HepG2 (cell line): ENCODE measurements around the gene FBXO41. TPM values are rescaled to one million over a fixed set of nuclear protein-coding genes. Genes with fewer than 3 reads are reported as not detected.

Source experiments
- BCL6 ChIP-seq: IDR thresholded peaks from 2 replicates; pipeline ENCODE4 v1.6.1; 2016; ENCODE audit warnings: missing genetic modification reagents, missing compliant biosample characterization
- CEBPB ChIP-seq: IDR thresholded peaks from 2 replicates; pipeline ENCODE4 v1.6.1; 2011; ENCODE audit warnings: low read depth, low read length, improper control_type of control experiment, borderline replicate concordance
- CHD4 ChIP-seq: fragments of 200-600 bp; sonication (generic); IDR thresholded peaks from 2 replicates; pipeline ENCODE4 v1.7.0; 2017; ENCODE audit warnings: mild to moderate bottlenecking, low read length, borderline replicate concordance
- KDM6A ChIP-seq: IDR thresholded peaks from 2 replicates; pipeline ENCODE4 v1.6.1; 2016; ENCODE audit warnings: low read depth
- PITX1 ChIP-seq: sonication (generic); formaldehyde crosslinking; IDR thresholded peaks from 2 replicates; pipeline ENCODE4 v1.5.1; 2020; ENCODE audit warnings: mild to moderate bottlenecking, missing genetic modification reagents
- RAD21 ChIP-seq: fragments of 450-650 bp; formaldehyde crosslinking; IDR thresholded peaks from 2 replicates; pipeline ENCODE4 v1.5.0; 2020; ENCODE audit warnings: mild to moderate bottlenecking
- SAFB2 ChIP-seq: sonication (generic); formaldehyde crosslinking; IDR thresholded peaks from 2 replicates; pipeline ENCODE4 v1.5.1; 2020; ENCODE audit warnings: missing genetic modification reagents, low read depth, mild to moderate bottlenecking, borderline replicate concordance
- SMAD3 ChIP-seq: sonication (generic); formaldehyde crosslinking; IDR thresholded peaks from 2 replicates; pipeline ENCODE4 v1.4.0; 2020; ENCODE audit warnings: missing genetic modification reagents
- SRSF4 ChIP-seq: fragments of 200-400 bp; formaldehyde crosslinking; IDR thresholded peaks from one replicate; pipeline ENCODE4 v1.6.1; 2018; ENCODE audit warnings: mild to moderate bottlenecking, low read depth, low read length, moderate library complexity; ENCODE audit not compliant: poor library complexity, severe bottlenecking
- TBX3 ChIP-seq: fragments of 450-650 bp; IDR thresholded peaks from 2 replicates; pipeline ENCODE4 v1.6.1; 2017; ENCODE audit warnings: antibody characterized with exemption, mild to moderate bottlenecking, inconsistent platforms, borderline replicate concordance
- XRCC5 ChIP-seq: fragments of 200-400 bp; formaldehyde crosslinking; optimal IDR thresholded peaks from 2 replicates; pipeline ENCODE3; 2017; ENCODE audit warnings: mild to moderate bottlenecking, low read length
- ZMAT3 ChIP-seq: sonication (generic); formaldehyde crosslinking; conservative IDR thresholded peaks from 2 replicates; pipeline ENCODE4 v1.7.0; 2021; ENCODE audit warnings: missing genetic modification reagents
- ZNF780A ChIP-seq: sonication (generic); formaldehyde crosslinking; IDR thresholded peaks from 2 replicates; pipeline ENCODE4 v1.8.0; 2022; ENCODE audit warnings: mild to moderate bottlenecking, missing genetic modification reagents, moderate library complexity
- polyA plus RNA-seq, 8 experiments: library from polyadenylated mRNA; depleted of rRNA in 3 of 8; stranded (reverse) in 7 of 8; unstranded in 1 of 8; fragments of >200 nt; fragmentation: Illumina TruSeq in 4 of 8; extraction: Trizol in 4 of 8; gene quantifications; 2 replicates each; pipeline versions ENCODE4 v1.2.1 to v1.2.3, GENCODE V29; 2011 to 2016; ENCODE audit warnings: low read depth in 4 of 8, missing spikeins in 1 of 8, mixed read lengths in 1 of 8; ENCODE audit not compliant: insufficient read depth in 1 of 8
- total RNA-seq, 5 experiments: library from RNA; depleted of rRNA; stranded (reverse); fragments of >200 nt; fragmentation: Illumina TruSeq; extraction: Trizol; gene quantifications; 2 replicates each; pipeline ENCODE4 v1.2.3, GENCODE V29; 2016; ENCODE audit warnings: low read depth in 1 of 5
- TF ChIP-seq, protein P1 (sequence below), 2 experiments: sonication (generic) in 1 of 2; formaldehyde crosslinking in 1 of 2; IDR thresholded peaks; 2 replicates each; pipeline versions ENCODE4 v1.4.0 to v1.6.1; 2018 to 2020; ENCODE audit warnings: missing genetic modification reagents in 2 of 2, borderline replicate concordance in 1 of 2, low read depth in 1 of 2, mild to moderate bottlenecking in 1 of 2, missing biosample characterization in 1 of 2
- TF ChIP-seq, protein P2 (sequence below): sonication (generic); formaldehyde crosslinking; IDR thresholded peaks from 2 replicates; pipeline ENCODE4 v1.9.0; 2021; ENCODE audit warnings: missing genetic modification reagents, borderline replicate concordance
- TF ChIP-seq, protein P3 (sequence below), 2 experiments: sonication (generic) in 1 of 2; formaldehyde crosslinking in 1 of 2; IDR thresholded peaks; 2 replicates each; pipeline versions ENCODE4 v1.6.1 to v1.9.0; 2014 to 2022; ENCODE audit warnings: antibody characterized with exemption in 1 of 2, borderline replicate concordance in 1 of 2, inconsistent platforms in 1 of 2, low read depth in 1 of 2, missing genetic modification reagents in 1 of 2

FBXO41 gene
- total and polyA plus RNA-seq, 2 of the 13 experiments (the other 11 are each of a cell fraction or from before 2014, with no cell fraction given) = 4.2 to 10.3 TPM

DNA sequence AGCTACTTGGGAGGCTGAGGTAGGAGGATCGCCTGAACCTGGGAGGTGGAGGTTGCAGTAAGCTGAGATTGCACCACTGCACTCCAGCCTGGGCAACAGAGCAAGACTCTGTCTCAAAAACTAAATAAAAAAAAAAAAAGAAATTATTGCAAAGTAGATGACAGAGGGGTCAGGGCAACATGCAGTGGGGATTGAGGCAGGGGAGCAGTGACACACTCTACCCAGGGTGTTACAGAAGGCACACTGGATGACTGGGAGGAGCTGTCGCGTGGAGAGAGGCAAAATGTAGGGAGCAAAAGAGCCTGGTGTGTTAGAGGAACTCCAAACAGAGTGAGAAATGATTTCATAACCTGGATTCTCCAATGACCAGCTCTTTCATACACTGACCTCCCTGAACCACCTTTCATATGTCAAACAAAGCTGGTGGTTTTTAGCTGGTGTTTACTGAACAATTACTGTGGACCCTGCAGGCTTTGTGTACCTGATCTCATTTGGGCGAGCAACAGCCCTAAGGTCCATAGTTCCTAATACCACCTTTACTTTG is 22.1 kb downstream of the FBXO41 start (continued):
- TF ChIP-seq CHD4 (0 out of 2 replicates have a peak, but pooled peaks have one; percentile 59), SAFB2 (CRISPR knock-in tag) (no peak), BCL6 (CRISPR knock-in tag) (peak; percentile 74), CEBPB (peak; percentile 67; the same call in 1 of the 2 replicates), SRSF4 (no peak), ZMAT3 (CRISPR knock-in tag) (no peak), PITX1 (CRISPR knock-in tag) (peak; percentile 89), XRCC5 (peak; percentile 58), TBX3 (peak; percentile 75; the same call in 1 of the 2 replicates), SMAD3 (CRISPR knock-in tag) (peak; percentile 73; the same call in 1 of the 2 replicates), RAD21 (CRISPR knock-in tag) (no peak), KDM6A (CRISPR knock-in tag) (peak; percentile 82), ZNF780A (CRISPR knock-in tag) (no peak)
- TF ChIP-seq, protein P1, sequence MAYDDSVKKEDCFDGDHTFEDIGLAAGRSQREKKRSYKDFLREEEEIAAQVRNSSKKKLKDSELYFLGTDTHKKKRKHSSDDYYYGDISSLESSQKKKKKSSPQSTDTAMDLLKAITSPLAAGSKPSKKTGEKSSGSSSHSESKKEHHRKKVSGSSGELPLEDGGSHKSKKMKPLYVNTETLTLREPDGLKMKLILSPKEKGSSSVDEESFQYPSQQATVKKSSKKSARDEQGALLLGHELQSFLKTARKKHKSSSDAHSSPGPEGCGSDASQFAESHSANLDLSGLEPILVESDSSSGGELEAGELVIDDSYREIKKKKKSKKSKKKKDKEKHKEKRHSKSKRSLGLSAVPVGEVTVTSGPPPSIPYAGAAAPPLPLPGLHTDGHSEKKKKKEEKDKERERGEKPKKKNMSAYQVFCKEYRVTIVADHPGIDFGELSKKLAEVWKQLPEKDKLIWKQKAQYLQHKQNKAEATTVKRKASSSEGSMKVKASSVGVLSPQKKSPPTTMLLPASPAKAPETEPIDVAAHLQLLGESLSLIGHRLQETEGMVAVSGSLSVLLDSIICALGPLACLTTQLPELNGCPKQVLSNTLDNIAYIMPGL (CRISPR knock-in tag; IDR thresholded peaks at IDR 0.05; ENCODE audit: borderline replicate concordance in 1 of 2, low read depth in 1 of 2) = peak in 1 of 2 experiments; percentile 51; a peak in 1 of 4 replicates
- TF ChIP-seq, protein P2, sequence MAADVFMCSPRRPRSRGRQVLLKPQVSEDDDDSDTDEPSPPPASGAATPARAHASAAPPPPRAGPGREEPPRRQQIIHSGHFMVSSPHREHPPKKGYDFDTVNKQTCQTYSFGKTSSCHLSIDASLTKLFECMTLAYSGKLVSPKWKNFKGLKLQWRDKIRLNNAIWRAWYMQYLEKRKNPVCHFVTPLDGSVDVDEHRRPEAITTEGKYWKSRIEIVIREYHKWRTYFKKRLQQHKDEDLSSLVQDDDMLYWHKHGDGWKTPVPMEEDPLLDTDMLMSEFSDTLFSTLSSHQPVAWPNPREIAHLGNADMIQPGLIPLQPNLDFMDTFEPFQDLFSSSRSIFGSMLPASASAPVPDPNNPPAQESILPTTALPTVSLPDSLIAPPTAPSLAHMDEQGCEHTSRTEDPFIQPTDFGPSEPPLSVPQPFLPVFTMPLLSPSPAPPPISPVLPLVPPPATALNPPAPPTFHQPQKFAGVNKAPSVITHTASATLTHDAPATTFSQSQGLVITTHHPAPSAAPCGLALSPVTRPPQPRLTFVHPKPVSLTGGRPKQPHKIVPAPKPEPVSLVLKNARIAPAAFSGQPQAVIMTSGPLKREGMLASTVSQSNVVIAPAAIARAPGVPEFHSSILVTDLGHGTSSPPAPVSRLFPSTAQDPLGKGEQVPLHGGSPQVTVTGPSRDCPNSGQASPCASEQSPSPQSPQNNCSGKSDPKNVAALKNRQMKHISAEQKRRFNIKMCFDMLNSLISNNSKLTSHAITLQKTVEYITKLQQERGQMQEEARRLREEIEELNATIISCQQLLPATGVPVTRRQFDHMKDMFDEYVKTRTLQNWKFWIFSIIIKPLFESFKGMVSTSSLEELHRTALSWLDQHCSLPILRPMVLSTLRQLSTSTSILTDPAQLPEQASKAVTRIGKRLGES (CRISPR knock-in tag) = no peak
- TF ChIP-seq, protein P3, sequence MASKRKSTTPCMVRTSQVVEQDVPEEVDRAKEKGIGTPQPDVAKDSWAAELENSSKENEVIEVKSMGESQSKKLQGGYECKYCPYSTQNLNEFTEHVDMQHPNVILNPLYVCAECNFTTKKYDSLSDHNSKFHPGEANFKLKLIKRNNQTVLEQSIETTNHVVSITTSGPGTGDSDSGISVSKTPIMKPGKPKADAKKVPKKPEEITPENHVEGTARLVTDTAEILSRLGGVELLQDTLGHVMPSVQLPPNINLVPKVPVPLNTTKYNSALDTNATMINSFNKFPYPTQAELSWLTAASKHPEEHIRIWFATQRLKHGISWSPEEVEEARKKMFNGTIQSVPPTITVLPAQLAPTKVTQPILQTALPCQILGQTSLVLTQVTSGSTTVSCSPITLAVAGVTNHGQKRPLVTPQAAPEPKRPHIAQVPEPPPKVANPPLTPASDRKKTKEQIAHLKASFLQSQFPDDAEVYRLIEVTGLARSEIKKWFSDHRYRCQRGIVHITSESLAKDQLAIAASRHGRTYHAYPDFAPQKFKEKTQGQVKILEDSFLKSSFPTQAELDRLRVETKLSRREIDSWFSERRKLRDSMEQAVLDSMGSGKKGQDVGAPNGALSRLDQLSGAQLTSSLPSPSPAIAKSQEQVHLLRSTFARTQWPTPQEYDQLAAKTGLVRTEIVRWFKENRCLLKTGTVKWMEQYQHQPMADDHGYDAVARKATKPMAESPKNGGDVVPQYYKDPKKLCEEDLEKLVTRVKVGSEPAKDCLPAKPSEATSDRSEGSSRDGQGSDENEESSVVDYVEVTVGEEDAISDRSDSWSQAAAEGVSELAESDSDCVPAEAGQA (IDR thresholded peaks at IDR 0.05; ENCODE audit: low read depth) = 0 out of 2 replicates have a peak, but pooled peaks have one; percentile 25
- TF ChIP-seq, protein P3 (CRISPR knock-in tag; IDR thresholded peaks at IDR 0.05; ENCODE audit: borderline replicate concordance) = no peak
